C1 segment of cervical spinal cord (tissue), 14 donors: ENCODE data around the gene RHOT2.

ENCODE experiments used
- DNase-seq, 14 donors: peaks; one replicate each; lab custom pipeline; 2025; lab: John Stamatoyannopoulos, UW

RHOT2 gene

DNA sequence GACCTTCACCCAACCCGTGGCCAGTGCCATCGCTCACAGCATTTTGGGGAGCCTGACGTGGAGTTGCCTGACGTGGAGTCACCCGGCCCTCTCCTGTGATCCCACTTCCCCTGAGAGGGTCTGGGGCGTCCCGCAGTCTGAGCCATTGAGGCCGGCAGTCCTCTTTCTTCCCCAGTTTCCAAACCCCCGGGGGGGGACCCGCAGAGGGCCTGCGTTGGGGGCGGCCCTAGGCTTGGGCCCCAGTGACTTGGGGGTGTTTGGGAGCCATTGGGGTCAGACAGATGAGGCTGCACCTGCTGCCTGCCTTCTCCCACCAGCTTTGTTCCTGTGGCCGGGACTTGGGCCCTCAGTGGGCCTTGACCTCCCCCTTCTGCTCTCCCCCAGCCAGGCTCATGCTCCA lies 1.7 kb downstream of the RHOT2 start:
- DNase-seq: no peak

DNA sequence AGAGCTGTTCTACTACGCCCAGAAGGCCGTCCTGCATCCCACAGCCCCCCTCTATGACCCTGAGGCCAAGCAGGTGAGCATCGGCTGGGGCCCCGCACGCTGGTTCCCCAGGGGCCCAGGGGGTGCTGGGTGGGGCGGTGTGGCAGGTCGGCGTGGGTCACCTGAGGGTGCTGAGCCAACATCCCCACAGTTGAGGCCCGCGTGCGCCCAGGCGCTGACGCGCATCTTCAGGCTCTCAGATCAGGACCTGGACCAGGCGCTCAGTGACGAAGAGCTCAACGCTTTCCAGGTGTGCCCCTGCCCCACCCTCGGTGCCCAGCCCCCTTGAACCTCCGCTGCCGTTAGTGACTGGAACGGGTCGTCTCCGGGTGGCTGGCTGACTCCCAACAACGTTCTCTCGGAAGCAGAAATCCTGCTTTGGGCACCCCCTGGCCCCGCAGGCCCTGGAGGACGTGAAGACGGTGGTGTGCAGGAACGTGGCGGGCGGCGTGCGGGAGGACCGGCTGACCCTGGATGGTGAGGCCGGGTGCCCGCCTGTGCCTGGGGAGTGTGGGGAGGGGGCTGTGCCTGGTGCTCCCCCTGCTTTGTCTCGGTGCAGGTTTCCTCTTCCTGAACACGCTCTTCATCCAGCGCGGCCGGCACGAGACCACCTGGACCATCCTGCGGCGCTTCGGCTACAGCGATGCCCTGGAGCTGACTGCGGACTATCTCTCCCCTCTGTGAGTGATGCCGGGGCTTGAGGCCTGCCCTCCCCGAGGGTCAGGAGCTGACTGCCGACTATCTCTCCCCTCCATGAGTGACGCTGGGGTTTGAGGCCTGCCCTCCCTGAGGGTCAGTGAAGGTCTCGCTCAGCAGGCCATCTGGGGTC lies 2.8 kb downstream of the RHOT2 start:
- DNase-seq: no peak

DNA sequence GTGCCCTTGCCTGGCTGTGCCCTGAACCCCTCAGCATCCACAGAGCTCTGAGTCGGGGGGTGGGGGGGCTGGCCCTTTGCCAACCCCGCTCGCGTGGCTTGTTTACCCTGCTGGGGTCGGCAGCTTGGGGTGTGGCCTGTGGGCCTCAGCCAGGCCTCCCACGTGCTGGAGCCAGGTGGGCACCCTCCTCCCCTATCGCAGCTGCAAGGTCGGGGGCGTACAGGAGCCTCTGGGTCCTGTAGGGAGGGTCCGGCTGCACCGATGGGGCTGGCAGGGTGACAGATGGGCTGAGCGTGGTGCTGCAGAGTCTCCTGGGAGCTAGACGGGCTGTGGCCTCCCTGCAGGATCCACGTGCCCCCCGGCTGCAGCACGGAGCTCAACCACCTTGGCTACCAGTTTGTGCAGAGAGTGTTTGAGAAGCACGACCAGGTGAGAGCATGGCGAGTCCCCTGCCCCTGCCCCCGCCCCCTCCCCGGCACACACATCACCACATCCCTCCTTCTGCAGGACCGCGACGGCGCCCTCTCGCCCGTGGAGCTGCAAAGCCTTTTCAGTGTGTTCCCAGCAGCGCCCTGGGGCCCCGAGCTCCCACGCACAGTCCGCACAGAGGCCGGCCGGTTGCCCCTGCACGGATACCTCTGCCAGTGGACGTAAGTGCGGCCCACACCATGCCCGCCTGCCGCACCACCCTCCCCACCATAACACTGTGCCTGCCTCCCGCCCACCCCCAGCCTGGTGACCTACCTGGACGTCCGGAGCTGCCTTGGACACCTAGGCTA lies 3.6 kb downstream of the RHOT2 start:
- no peak for DNase-seq

DNA sequence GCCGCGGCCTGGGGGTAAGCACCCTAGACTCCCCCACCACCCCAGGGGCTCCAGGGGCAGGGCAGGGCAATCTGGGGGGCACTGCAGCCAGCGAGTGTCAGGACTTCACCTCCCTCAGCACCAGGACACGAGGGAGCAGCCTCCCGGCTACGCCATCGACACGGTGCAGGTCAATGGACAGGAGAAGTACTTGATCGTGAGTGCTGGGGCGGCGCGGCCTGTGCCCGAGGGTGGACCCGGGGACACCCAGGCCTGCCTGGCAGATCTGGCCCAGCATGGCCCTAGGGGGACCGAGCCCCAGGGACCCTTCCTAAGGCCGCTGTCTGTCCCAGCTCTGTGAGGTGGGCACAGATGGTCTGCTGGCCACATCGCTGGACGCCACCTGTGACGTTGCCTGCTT lies 4.4 kb downstream of the RHOT2 start:
- no peak for DNase-seq

DNA sequence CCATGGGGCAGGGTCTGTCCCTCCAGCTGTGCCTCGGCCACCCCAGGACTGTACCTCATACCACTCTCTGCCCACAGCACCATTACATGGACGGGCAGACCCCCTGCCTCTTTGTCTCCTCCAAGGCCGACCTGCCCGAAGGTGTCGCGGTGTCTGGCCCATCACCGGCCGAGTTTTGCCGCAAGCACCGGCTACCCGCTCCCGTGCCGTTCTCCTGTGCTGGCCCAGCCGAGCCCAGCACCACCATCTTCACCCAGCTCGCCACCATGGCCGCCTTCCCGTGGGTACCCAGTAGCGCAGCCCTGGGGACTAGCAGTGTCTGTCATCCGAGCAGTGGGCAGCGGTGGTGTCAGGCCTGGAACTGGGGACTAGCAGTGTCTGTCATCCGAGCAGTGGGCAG lies 4.9 kb downstream of the RHOT2 start:
- DNase-seq: no peak

DNA sequence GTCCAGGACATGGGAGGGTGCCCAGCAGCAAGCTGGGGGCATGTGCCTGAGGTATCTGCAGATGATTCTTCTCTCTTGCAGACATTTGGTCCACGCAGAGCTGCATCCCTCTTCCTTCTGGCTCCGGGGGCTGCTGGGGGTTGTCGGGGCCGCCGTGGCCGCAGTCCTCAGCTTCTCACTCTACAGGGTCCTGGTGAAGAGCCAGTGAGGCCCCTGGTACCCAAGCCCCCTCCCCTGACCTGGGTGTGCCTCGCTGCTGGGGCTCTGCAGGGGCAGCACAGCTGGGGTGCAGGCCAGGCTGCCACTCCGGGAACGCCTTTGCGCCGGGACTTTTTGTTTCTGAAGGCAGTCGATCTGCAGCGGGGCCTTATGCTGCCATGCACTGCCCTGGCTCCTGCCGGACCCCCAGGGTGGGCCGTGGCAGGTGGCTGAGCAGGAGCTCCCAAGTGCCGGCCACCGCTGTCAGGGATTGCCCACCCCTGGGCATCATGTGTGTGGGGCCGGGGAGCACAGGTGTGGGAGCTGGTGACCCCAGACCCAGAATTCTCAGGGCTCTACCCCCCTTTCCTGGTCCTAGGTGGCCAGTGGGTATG lies 5.6 kb downstream of the RHOT2 start:
- DNase-seq: no peak

DNA sequence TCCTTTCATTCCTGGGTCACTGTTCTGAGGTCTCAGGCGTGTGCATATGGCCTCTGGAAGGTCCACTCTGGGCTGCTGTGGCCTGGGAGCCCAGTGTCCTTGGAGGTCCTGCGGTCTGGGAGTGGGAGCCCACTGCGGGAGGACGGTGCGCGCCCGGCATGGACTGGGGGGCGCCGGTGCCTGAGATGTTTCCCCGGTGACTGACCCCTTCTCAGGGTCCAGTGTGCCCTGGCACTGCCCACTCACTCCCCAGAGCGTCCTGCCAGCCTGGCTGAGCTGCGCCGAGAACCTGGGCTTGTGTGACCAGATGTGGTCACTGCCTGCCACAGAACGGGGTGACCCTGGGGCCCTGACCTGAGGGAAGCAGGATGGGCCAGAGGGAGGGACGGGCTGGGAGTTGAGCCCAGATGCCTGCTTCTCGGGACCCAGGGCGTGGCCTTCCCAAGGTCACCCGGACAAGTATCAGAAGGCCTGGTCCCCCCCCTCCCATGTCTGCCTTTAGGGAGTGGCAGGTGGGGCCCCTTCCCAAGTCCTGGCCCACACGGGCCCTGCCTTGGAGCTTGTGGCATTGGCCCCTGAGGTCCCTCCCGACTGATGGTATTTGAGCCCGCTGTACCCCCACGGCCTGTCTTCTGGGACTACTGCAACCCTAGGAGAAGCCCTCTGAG lies 6.4 kb downstream of the RHOT2 start:
- DNase-seq: no peak

DNA sequence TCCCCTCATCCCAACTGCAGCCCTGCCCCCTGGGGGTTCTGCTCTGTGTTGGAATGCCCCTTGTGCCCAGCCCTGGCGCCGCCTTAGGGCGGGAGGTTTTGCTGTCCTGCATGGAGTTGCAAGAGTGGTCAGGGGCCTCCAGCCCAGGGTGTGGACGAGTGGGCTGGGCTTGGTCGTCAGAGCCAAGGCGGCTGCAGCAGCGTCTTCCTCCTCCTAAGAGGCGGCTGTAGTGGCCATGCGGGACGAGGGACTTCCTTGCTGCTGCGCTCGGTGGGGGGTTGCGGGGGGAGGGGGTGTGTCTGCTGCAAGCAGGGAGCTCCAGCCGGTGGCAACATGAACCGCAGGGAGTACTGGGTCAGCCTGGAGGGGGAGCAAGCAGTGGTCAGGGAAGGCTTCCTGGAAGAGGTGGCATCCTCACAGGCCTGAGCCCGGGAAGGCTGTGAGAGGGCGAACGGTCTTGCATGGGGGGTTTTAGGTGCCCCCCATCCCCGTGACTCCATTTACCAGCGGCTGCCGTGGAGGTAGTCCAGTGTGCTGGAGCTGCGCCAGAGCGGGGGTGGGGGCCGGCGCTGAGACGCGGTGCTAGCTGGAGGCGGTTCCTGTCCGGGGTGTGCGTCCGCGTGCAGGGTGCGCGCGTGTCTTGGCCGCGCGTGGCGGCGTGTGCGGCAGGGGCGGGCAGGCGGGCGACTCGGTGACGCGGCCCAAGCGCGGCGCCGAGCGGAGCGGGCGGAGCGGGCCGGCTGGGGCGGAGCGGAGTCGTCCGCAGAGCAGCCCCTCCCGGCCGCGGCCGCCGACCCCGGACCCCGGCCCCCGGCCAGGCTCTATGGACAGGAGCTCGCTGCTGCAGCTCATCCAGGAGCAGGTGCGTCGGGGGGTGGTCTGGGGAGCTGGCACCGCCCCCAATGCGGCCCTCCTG lies 7.3 kb downstream of the RHOT2 start, which contains the start of gene RHBDL1:
Gene RHBDL1, plus strand, starts transcription at position 704 of the 916 bp plus-strand sequence. Its CDS starts 120 bp downstream, at position 824.
- peak in 5 of 14 donors; percentile 11 to 39 (median 32) for DNase-seq

DNA sequence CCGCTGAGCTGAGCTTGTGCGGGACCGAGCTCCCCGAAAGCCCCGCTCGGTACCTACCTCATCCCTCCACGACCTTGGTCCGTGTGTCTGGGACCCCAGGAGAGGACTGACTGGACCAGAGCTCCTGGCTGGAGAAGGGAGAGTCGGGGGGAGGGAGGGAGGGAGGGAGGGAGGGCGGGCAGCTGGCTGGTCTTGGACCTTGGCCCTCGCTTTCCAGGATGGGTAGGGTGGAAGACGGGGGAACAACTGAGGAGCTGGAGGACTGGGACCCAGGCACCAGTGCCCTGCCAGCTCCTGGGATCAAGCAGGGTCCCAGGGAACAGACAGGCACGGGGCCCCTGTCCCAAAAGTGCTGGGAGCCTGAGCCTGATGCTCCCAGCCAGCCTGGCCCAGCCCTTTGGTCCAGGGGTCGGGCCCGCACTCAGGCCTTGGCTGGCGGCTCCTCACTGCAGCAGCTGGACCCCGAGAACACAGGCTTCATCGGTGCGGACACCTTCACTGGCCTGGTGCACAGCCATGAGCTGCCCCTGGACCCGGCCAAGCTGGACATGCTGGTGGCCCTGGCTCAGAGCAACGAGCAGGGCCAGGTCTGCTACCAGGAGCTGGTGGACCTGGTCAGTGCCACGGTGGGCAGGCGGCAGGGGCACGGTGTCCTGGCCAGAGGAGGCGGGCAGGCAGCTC lies 8.1 kb downstream of the RHOT2 start:
- peak in 1 of 14 donors; percentile 33 for DNase-seq

DNA sequence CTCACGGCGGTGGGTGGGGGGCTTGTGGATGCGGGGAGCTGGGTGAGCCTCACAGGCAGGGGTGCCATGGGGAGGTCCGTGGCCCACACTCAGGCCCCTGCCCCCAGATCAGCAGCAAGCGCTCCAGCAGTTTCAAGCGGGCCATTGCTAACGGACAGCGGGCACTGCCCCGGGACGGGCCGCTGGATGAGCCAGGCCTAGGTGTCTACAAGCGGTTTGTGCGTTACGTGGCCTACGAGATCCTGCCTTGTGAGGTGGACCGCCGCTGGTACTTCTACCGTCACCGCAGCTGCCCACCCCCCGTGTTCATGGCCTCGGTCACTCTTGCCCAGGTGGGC lies 8.6 kb downstream of the RHOT2 start:
- DNase-seq: no peak

DNA sequence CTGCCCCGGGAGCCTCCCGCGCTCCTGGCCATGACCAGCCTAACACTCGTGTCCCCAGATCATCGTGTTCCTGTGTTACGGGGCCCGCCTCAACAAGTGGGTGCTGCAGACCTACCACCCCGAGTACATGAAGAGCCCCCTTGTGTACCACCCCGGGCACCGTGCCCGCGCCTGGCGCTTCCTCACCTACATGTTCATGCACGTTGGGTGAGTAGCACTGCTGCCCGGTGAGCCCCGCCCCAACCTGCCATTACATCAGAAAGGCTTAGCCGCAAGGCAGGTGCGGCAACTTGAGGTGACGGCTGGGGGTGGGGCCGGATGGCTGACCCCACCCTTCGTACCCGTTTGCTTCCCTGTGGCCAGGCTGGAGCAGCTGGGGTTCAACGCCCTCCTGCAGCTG lies 9.0 kb downstream of the RHOT2 start:
- no peak for DNase-seq

DNA sequence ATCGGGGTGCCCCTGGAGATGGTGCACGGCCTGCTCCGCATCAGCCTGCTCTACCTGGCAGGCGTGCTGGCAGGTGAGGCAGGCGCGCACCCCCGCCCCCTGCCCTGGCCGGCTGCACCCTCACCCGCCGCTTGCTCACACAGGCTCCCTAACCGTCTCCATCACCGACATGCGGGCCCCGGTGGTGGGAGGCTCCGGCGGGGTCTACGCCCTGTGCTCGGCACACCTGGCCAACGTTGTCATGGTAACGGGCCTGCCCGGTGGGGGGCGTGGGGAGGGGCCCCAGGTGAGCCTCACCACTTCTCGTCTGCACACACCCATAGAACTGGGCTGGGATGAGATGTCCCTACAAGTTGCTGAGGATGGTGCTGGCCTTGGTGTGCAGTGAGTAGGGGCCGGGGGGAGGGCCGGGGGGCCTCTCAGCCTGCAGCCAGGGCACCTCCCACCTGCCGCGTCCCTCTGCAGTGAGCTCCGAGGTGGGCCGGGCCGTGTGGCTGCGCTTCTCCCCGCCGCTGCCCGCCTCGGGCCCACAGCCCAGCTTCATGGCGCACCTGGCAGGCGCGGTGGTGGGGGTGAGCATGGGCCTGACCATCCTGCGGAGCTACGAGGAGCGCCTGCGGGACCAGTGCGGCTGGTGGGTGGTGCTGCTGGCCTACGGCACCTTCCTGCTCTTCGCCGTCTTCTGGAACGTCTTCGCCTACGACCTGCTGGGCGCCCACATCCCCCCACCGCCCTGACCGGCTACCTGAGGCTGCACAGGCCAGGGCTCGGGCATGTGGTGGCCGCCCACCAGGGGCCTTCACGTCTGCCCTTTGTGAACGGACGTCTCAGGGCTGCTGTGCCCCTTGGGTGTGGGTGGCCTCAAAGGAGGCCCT lies 9.6 kb downstream of the RHOT2 start:
- DNase-seq: no peak

DNA sequence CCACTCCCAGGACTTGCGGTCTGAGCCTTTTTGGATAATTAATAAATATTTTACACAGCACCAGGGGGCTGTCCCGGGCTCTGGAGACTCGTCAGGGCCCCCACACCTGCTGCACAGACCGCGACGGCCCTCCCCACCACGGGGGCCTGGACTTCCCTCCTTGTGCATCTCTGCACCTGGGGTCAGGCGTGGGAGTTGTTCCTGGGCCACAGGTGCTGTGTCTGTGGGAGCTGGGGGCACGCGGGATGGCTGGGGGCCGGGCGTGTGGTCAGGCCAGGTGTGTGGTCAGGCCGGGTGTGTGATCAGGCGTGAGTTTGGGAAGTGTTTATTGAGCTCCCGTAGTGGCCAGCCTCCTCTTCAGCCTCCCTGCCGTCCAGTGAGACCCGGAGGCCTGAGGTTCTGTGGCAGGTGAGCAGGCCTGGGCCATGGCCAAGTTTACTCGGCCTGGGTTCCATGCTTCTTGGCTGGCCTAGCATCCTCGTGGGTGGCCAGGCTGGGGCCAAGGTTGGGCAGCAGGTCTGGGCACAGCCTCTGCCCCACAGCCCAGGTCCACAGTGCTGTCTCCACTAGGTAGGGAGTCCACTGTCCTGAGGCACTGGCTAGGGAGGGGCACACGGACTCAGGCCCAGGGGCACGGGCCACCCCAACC lies 10.4 kb downstream of the RHOT2 start:
- peak in 1 of 14 donors; percentile 66 for DNase-seq

DNA sequence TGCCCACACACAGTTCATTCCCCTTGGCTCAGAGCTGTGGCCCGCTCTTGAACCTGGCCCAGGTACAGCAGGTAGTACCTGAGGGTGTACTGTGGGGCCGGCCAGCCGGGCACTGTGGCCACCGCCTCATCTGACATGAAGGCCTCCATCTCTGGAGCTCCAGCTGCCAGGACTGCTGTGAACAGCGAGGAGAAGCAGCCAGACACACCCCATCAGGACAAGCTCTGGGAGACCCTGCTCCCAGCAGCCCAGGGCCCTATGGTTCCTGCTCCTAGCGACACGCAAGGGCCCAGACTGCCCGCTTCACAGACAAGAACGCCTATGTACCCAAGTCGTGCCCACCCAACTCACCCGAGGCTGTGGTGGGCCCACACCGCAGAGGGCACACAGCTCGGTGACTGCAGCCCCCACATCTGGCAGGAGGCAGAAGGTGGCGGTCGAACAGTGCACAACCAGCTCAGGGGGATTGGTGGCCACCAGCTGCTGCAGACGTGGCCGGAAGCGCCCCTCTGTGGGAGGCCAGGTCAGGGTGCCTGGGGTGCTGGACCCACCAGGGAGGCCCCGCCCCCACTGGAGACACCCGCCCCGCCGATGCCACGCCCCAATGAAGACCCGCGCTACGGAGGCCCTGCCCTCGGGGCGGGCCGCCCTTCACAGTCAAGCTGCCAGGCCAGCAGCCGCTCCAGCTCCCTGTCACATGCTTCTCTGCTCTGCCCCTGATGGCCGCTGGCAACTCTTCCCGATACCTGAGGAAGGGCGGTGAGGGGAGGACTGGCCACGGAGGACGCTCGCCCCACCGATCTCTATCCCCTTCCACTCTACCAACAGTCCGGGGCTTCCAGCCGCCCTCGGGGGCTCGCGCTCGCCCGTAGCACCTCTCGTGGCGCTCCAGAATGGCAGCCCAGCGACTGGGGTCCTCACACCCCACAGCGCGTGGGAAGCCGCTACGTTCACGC lies 11.2 kb downstream of the RHOT2 start:
- peak in 7 of 14 donors; percentile 41 to 82 (median 71) for DNase-seq

DNA sequence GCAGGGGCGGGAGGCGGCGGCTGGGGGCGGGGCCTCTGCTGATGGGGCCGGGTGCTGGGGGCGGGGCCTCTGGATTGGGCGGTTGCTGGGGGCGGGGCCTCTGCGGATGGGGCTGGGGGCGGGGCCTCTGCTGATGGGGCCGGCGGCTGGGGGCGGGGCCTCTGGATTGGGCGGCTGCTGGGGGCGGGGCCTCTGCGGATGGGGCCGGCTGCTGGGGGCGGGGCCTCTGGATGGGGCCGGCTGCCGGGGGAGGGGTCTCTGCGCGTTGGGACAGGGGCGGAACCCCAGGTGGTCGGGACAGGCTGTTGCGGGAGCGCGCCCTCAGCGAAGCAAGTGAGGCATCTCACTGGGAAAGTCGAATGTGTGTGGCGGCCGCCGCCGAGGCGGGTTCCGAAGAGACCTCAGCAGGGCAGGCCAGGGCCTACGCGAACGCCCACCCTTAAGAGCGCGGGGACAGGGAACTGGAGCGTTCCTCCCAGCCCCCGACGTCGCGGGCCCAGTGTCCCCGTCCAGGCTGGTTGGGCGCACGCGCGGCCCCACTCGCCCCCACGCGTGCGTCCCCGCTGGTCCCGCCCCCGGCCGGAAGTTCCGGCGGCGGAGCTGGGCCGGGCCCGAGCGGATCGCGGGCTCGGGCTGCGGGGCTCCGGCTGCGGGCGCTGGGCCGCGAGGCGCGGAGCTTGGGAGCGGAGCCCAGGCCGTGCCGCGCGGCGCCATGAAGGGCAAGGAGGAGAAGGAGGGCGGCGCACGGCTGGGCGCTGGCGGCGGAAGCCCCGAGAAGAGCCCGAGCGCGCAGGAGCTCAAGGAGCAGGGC lies 12.1 kb downstream of the RHOT2 start, which contains the start of gene STUB1:
Gene STUB1, plus strand, starts transcription at position 597 of the 811 bp plus-strand sequence. Its CDS starts 116 bp downstream, at position 713.
- peak in 13 of 14 donors; percentile 47 to 91 (median 83) for DNase-seq

DNA sequence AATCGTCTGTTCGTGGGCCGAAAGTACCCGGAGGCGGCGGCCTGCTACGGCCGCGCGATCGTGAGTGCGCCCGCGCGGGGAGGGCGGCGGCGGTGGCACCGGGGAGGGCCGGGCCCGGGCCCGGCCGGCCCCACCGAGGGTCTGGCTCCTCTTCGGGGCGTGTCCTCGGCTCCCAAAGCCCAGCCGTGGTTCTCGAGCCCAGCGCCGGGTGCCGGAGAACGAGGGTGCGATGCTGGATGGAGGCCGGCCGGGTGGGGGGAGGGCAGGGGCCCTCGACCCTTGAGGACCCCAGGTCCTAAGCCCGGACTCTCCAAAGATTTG lies 12.7 kb downstream of the RHOT2 start:
- DNase-seq: no peak
